Measurements from ENCODE around the gene HNRNPLL. TPM values are rescaled to one million over a fixed set of nuclear protein-coding genes. Genes with fewer than 3 reads are reported as not detected.
A peak's percentile ranks its signal among the peaks of the same experiment; 100 is the strongest.

Gene HNRNPLL
- total and polyA plus RNA-seq, 2 of the 13 experiments (the other 11 are each of a cell fraction or from before 2014, with no cell fraction given) = 49.4 to 103 TPM

DNA sequence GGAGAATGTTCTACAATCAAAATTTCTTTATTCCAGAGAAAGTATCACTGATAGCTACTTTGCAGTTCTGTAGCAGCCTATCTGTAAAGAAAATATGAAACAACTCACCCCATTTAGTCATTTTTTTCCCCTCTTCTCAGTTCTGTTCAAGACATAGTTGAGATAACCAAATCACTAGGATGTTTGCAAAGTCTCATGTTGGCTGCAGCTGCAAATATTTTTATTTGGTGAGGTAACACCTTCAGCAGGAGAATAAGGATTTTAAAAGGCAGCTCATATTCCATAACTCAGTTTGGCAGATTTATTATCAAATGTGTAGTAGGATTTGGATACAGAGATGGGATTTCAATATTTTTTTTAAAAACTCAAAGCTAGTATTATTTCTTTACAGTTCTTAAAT lies 41.0 kb downstream of the HNRNPLL start:
- ChIA-PET POLR2A (no interaction called here), CTCF (ENCODE audit: low intra/inter-chr PET ratio, low total read pairs) (no interaction called here)
- DNase-seq (ENCODE audit: low spot score) = no peak
- Histone ChIP-seq H3K79me2 (ENCODE audit: insufficient read depth, low read length) (no peaks in the 10 kb centered on the region), H2AFZ (ENCODE audit: low read length) (no peak overlapping the region), H4K20me1 (ENCODE audit: insufficient read depth, low read length) (no peaks in the 10 kb centered on the region), H3K4me1 (ENCODE audit: insufficient read depth, low read length) (no peaks in the 10 kb centered on the region), H3K36me3 (replicated peaks in 1 of 2; ENCODE audit: control insufficient read depth in 1 of 2, insufficient read depth in 2 of 2, low read length in 2 of 2) (peaks cover 5 to 48% of the 10 kb centered on the region in 2 experiments), H3K4me2 (ENCODE audit: low read depth, low read length) (no peak overlapping the region), H3K9me3 (ENCODE audit: low read length) (no peaks in the 10 kb centered on the region), H3K9ac (ENCODE audit: insufficient read depth, low read depth, low read length) (no peak overlapping the region), H3K27ac (ENCODE audit: extremely low read length, insufficient read depth, low read length) (no peak overlapping the region), H3K27me3 (ENCODE audit: control insufficient read depth in 1 of 2, insufficient read depth in 2 of 2, low read length in 2 of 2) (no peaks in the 10 kb centered on the region), H3K4me3 (replicated peaks in 1 of 3; ENCODE audit: insufficient read depth in 1 of 3, low read depth in 2 of 3, low read length in 3 of 3) (no peak overlapping the region)
- TF ChIP-seq ZNF232 (CRISPR knock-in tag; IDR thresholded peaks at IDR 0.05; ENCODE audit: borderline replicate concordance) (no peak), KLF11 (CRISPR knock-in tag; IDR thresholded peaks at IDR 0.05) (no peak), PAX8 (CRISPR knock-in tag; IDR thresholded peaks at IDR 0.05; ENCODE audit: borderline replicate concordance) (no peak), KAT8 (CRISPR knock-in tag; IDR thresholded peaks at IDR 0.05) (no peak), ZNF660 (CRISPR knock-in tag; IDR thresholded peaks at IDR 0.05; ENCODE audit: borderline replicate concordance, low read depth) (no peak), PTBP1 (IDR thresholded peaks at IDR 0.05; ENCODE audit: low read depth, low read length, poor library complexity, severe bottlenecking) (no peak), SP5 (CRISPR knock-in tag; IDR thresholded peaks at IDR 0.05; ENCODE audit: borderline replicate concordance, low read depth) (no peak), SMAD9 (CRISPR knock-in tag; IDR thresholded peaks at IDR 0.05) (no peak), ZNF772 (CRISPR knock-in tag; IDR thresholded peaks at IDR 0.05) (no peak), HDAC6 (IDR thresholded peaks at IDR 0.05; ENCODE audit: low read depth, low read length) (no peak), ZSCAN9 (CRISPR knock-in tag; IDR thresholded peaks at IDR 0.05; ENCODE audit: borderline replicate concordance) (no peak), KLF16 (CRISPR knock-in tag; IDR thresholded peaks at IDR 0.05) (no peak), KDM5B (CRISPR knock-in tag; IDR thresholded peaks at IDR 0.05; ENCODE audit: borderline replicate concordance) (no peak), SMYD3 (CRISPR knock-in tag; IDR thresholded peaks at IDR 0.05) (no peak), ZNF432 (CRISPR knock-in tag; IDR thresholded peaks at IDR 0.05; ENCODE audit: borderline replicate concordance) (no peak)
- TF ChIP-seq, protein P1, sequence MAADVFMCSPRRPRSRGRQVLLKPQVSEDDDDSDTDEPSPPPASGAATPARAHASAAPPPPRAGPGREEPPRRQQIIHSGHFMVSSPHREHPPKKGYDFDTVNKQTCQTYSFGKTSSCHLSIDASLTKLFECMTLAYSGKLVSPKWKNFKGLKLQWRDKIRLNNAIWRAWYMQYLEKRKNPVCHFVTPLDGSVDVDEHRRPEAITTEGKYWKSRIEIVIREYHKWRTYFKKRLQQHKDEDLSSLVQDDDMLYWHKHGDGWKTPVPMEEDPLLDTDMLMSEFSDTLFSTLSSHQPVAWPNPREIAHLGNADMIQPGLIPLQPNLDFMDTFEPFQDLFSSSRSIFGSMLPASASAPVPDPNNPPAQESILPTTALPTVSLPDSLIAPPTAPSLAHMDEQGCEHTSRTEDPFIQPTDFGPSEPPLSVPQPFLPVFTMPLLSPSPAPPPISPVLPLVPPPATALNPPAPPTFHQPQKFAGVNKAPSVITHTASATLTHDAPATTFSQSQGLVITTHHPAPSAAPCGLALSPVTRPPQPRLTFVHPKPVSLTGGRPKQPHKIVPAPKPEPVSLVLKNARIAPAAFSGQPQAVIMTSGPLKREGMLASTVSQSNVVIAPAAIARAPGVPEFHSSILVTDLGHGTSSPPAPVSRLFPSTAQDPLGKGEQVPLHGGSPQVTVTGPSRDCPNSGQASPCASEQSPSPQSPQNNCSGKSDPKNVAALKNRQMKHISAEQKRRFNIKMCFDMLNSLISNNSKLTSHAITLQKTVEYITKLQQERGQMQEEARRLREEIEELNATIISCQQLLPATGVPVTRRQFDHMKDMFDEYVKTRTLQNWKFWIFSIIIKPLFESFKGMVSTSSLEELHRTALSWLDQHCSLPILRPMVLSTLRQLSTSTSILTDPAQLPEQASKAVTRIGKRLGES (CRISPR knock-in tag; IDR thresholded peaks at IDR 0.05; ENCODE audit: borderline replicate concordance) = no peak
- BruUV-seq (replicated peaks) = TSS peak; percentile 2
- intact Hi-C loops (cut with micrococcal nuclease; ENCODE audit: unreplicated experiment) (no loop called here), in situ Hi-C loops (cut with HindIII; ENCODE audit: extremely low pct_ligation_motif_present, low pct_unique_long_range_greater_than_20kb) (no loop called here)
- no peak for ATAC-seq
- no peak for FAIRE-seq
